Suppressor macrophage treated with lipopolysaccharide for 4 hours (primary cell): Measurements from ENCODE around the gene LAMTOR2.
"Not testable (repeated sequence)": the region's sequence is repeated elsewhere in the genome, so short reads cannot be mapped to it uniquely, and the experiment has no call there.

ENCODE experiments used
- DNase-seq: peaks from one replicate; pipeline ENCODE4 v3.0.0-alpha.2; 2020

LAMTOR2 gene

GRCh38 chr1:156054500-156055280, at the start of gene LAMTOR2:
LAMTOR2 (plus strand) TSS chr1:156054782; CDS start chr1:156054890, 108 bp downstream.
- DNase-seq = peak; percentile 98

- no peak for DNase-seq
Measured at GRCh38 chr1:156004843-156005584, 49.6 kb upstream of the LAMTOR2 start.

- DNase-seq = no peak
Measured at GRCh38 chr1:156006666-156007376, 47.8 kb upstream of the LAMTOR2 start.

GRCh38 chr1:156009404-156009803, 45.2 kb upstream of the LAMTOR2 start:
- DNase-seq = no peak

GRCh38 chr1:156012051-156012817, 42.3 kb upstream of the LAMTOR2 start:
- DNase-seq = no peak

- DNase-seq = no peak
Measured at GRCh38 chr1:156014829-156015228, 39.8 kb upstream of the LAMTOR2 start.

GRCh38 chr1:156019946-156020292, 34.7 kb upstream of the LAMTOR2 start:
- no peak for DNase-seq

- peak; percentile 94 for DNase-seq
Measured at GRCh38 chr1:156020293-156021092, 34.1 kb upstream of the LAMTOR2 start, which contains the start of gene SSR2. SSR2 (minus strand) TSS chr1:156020951; CDS start chr1:156020167, 784 bp downstream.

- no peak for DNase-seq
Measured at GRCh38 chr1:156021093-156021428, 33.5 kb upstream of the LAMTOR2 start.

GRCh38 chr1:156021954-156022353, 32.6 kb upstream of the LAMTOR2 start:
- DNase-seq = no peak

- no peak for DNase-seq
Measured at GRCh38 chr1:156024801-156025200, 29.8 kb upstream of the LAMTOR2 start.

GRCh38 chr1:156025876-156026275, 28.7 kb upstream of the LAMTOR2 start:
- peak; percentile 54 for DNase-seq

- DNase-seq = no peak
Measured at GRCh38 chr1:156026588-156026987, 28.0 kb upstream of the LAMTOR2 start.

GRCh38 chr1:156033011-156033410, 21.6 kb upstream of the LAMTOR2 start:
- DNase-seq = no peak

- not testable (repeated sequence) for DNase-seq
Measured at GRCh38 chr1:156034991-156035390, 19.6 kb upstream of the LAMTOR2 start.

- DNase-seq = no peak
Measured at GRCh38 chr1:156042828-156043227, 11.8 kb upstream of the LAMTOR2 start.

- no peak for DNase-seq
Measured at GRCh38 chr1:156045076-156045475, 9.5 kb upstream of the LAMTOR2 start.

- DNase-seq = no peak
Measured at GRCh38 chr1:156048663-156049258, 5.8 kb upstream of the LAMTOR2 start.

- no peak for DNase-seq
Measured at GRCh38 chr1:156050376-156050775, 4.2 kb upstream of the LAMTOR2 start.

- DNase-seq = no peak
Measured at GRCh38 chr1:156051011-156051725, 3.4 kb upstream of the LAMTOR2 start.
